HG03457 (cell line): ENCODE measurements around the gene AKNAD1.
"Not testable (repeated sequence)": the region's sequence is repeated elsewhere in the genome, so short reads cannot be mapped to it uniquely, and the experiment has no call there.

ENCODE experiments used
- ATAC-seq: cut with Tn5 transposase; IDR thresholded peaks from one replicate; pipeline ENCODE4 v1.9.1; 2021; ENCODE audit warnings: moderate number of reproducible peaks; ENCODE audit not compliant: unreplicated experiment

AKNAD1 gene

GRCh38 chr1:108856994-108857393 lies at the start of gene AKNAD1:
Gene AKNAD1, minus strand, starts transcription at chr1:108857094. Its CDS starts 4,430 bp downstream, at chr1:108852664.
- ATAC-seq, result no peak

DNA sequence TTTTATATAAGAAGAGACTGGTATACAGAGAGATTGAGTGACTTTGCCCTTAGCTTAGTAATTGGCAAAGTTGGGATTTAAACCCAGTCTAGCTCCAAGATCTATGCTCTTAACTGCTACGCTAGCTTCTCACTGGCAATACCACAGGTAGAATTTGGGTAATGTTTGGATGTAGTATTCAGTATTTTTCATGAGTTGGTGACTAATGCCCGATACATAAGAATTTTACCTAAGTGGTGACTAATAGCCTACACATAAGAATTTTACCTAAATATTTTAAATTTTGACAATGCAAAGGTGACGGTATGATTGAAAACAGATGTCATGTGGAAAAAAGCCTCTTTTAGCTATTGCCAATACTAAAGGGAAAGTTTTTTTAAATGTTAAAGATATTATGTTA lies 44.2 kb upstream of the AKNAD1 start:
- no peak for ATAC-seq

- no peak for ATAC-seq
Observed at GRCh38 chr1:108897865-108898720, 41.2 kb upstream of the AKNAD1 start.

DNA sequence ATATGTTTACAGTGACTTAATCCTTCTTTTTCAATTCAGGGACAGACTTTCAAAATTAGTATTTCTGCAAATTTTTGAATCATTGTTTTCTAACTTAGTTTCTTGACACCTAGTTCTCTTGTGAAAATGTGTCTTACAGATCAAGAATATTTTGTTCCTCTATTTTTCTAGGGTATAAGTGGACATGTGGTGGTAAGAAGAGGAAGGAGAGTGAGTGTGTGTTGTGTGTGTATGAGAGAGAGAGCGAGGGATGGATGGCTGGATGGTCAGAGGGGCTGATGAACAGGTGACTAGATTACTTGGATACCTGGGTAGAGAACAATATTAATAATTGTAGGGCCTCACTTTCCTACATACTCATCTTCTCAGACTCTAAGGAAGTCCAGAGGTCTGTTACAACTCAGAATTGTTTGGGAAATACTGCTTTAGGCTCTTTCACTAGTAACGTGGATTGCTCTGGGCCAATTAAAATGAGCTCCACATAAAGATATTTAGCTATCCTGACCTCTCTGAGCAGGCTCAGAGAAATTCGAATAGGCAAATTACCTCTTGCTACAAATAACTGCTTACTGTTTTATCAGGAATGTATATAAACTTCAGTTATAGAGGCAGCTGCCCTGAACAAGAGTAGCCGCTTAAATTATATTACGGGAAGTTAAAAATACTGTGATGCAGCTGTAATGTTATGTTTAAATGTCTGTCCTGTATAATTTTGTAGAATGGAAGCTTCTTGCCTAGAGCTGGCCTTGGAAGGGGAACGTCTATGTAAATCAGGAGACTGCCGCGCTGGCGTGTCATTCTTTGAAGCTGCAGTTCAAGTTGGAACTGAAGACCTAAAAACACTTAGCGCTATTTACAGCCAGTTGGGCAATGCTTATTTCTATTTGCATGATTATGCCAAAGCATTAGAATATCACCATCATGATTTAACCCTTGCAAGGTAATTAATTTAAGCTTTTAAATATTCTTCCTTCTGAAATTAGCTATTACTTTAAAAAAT lies 39.6 kb upstream of the AKNAD1 start:
- ATAC-seq, result no peak

- ATAC-seq, result no peak
Observed at GRCh38 chr1:108893141-108893530, 36.2 kb upstream of the AKNAD1 start.

- no peak for ATAC-seq
Observed at GRCh38 chr1:108892356-108893140, 35.7 kb upstream of the AKNAD1 start.

- ATAC-seq, result no peak
Observed at GRCh38 chr1:108889706-108890384, 33.0 kb upstream of the AKNAD1 start.

DNA sequence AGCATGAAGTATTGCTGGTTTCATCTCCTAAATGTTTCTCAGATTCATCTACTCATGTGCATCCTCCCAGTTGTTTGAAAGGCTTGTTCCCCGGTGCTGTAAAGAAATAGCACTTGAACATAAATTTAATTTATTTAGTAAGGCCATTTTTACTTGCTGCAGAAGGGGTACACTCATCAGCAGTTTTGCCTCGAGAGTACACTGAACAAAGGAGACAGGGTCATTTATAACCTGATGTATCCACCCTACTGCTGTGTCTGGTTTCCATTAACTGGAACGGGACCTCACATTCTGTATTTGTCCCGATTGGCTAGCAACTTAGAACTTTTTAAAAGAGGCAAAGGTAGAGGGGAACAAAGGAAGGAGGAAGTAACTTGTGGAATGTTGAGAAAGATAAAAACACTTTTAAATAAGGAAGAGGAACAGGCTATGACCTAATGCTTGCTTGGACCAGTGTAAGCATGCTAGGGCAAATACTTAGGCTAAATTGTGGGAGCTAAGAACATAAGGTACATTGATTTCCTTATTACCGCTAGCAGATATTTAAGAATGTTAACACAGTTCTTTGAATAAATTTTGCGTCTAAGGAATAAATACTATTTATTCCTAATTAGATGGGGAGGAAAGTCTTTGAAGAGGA lies 32.2 kb upstream of the AKNAD1 start:
- not testable (repeated sequence) for ATAC-seq

- no peak for ATAC-seq
Observed at GRCh38 chr1:108886292-108886691, 29.4 kb upstream of the AKNAD1 start.

GRCh38 chr1:108884968-108885367 lies 28.1 kb upstream of the AKNAD1 start:
- no peak for ATAC-seq

DNA sequence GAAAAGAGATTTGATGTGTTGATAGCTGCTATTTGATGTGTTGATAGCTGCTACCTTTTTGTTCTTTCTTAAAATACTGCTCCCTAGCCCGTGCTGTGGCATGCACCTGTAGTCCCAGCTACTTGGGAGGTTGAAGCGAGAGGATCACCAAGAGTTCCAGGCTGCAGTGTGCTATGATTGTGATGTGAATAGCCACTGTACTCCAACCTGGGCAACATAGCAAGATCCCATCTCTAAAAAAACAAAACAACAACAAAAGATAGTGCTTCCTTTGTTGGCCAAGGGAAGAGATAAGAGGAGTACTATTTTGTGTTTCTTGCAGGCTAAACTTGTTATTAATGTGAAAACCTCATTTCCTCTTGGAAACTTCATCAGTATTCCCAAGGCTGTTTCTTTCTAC lies 25.9 kb upstream of the AKNAD1 start:
- no peak for ATAC-seq

GRCh38 chr1:108881369-108881768 lies 24.5 kb upstream of the AKNAD1 start:
- ATAC-seq, result no peak

- ATAC-seq, result no peak
Observed at GRCh38 chr1:108880850-108881249, 24.0 kb upstream of the AKNAD1 start.

DNA sequence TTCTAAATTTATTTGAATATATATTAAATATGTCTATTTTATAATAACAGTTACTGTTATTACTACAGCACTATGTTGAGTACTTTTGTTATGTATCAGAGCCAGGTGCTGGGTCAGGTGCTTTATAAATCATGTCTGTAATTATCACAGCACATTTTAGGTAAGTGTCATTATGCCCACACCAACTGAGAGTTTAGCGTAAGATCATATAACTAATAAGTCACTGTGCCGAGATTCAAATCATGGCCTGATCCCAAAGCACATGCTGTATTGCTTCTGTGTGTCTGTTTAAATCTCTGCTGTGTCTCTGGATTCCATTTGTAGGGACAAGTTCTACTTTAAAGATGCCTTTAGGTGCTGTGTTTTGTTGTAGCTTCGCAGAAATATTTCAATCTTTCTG lies 21.8 kb upstream of the AKNAD1 start:
- no peak for ATAC-seq

- no peak for ATAC-seq
Observed at GRCh38 chr1:108878160-108878469, 21.2 kb upstream of the AKNAD1 start.

GRCh38 chr1:108877348-108878159 lies 20.7 kb upstream of the AKNAD1 start:
- no peak for ATAC-seq

- no peak for ATAC-seq
Observed at GRCh38 chr1:108871050-108871724, 14.3 kb upstream of the AKNAD1 start.

GRCh38 chr1:108865316-108865910 lies 8.5 kb upstream of the AKNAD1 start:
- ATAC-seq, result no peak
